RPMI8226 (cell line): Measurements from ENCODE around the gene MN1.

Experiments
- DNase-seq: peaks from one replicate; pipeline ENCODE4 v3.0.0-alpha.2; 2015

Gene MN1

DNA sequence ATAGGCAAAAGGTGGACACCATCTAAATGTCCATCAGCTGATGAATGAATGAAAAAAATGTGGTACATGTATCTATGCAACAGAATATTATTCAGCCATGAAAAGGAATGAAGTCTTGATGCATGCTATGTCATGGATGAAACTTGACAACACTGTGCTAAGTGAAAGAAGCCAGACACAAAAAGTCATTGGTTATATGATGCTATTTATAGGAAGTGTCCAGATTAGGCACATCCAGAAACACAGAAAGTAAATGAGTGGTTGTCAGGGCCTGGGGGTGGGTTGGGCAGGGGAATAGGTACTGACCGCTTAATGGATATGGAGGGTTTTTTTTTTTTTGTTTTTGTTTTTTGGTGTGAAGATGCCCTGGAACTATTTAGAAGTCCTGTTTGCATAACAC is 21.7 kb upstream of the MN1 start:
- no peak for DNase-seq

DNA sequence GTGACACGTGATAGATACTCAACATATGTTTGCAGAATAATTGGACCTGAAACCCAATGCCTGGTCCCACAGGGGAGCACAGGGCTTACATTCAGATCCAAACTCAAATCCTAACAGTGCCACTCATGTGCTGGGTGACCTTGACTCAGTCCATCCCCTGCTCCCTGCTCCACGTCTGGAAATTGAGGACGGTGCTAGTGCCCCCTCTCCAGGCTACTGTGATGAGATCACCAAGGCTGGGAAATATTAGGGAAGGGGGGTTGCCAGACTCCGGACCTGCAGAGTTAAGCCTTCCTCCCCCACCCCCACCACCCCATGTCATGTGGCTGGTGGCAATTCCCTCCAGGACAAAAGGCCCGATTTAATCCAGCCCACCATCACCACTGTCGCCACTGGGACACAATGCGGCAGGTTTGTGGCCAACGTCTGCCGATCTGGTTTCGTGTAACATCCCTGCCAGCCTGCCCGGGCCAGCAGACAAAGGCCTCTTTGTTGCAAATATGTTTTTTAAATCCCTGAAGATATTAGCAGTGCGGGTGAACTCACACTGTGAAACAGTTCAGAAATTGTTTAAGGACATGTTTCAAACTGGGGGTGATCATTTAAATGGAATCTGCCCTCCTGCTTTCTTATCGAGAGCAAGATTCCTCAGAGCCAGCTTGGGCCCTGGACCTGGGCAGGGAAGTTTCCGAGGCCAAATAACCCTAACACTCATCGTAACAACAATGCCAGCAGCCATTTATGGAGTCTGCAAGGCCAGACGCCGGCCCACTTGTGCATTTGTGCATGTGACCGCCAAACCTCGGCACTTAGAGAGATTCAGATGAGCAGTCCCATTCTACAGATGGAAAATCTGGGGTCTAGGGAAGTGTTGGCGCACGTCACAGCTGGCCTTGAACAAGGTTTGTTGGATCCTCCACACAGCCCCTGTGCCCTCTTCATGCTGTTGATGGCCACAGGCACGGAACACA is 19.6 kb upstream of the MN1 start:
- no peak for DNase-seq

DNA sequence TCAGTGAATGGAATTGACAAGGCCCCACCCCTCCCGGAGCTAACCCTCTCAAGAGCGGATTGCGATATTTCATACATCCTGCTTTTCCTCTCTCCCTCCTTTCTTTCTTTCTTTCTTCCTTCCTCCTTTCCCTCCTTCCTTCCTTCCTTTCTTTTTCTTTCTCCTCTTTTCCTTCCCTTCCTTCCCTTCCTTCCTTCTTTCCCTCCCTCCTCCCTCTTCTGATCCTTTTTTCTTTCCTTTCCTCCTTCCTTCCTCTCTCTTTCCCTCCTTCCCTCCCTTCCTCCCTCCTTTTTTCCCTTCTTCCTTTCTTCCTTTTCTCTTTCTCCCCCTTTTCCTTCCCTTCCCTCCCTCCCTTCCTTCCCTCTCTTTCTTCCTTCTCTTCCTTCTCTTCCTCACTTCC is 15.0 kb upstream of the MN1 start:
- no peak for DNase-seq

DNA sequence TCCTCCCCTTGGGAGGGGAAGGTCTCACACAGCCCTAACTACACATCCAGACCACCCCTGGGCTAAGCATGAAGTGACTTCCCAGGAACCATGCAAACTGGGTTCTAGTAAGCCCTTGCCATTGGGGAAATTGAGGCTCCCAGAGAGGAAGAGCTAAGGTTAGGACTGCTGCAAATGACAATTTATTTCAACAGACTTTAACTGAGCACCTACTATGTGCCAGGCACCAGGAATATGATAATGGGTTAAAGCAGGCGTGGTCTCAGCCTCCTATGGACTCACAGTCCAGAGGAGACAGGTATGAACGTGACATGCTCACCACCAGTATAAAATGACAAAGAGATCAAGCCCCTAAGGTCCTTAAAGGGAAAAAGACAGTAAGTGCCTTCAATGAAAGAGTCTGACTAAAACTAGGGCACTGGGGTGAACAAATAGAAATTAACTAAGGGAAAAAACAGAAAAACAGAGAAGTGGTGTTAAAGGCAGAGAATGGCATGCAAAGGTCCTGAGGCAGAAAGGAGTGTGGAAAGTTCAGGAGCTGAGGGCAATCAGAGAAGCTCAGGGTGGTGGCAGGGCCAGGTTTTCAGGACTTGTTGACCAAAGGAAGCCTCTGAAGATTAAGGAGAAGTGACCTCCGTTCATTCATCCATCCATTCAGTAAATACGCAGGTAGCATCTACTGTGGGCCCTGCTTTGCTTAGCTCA is 14.4 kb upstream of the MN1 start:
- DNase-seq: no peak

DNA sequence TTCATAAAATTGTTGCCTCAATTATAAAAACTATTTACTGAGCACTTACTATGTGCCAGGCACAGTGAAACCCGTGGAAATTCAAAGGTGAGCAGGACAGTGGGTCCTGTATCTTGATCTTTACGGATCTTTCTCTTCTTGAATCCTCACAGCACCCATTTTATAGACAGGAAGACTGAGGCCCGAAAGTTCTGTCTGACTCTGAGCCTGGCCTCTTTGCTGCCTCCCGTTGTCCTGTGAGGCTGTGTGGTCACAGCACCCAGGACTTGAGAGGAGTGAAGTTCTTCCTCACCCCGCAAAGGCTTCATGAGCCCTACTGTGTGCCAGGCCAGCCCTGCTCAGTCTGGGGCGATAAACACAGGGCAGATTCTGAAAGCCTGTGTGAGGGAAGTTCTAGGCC is 13.4 kb upstream of the MN1 start:
- DNase-seq: no peak

DNA sequence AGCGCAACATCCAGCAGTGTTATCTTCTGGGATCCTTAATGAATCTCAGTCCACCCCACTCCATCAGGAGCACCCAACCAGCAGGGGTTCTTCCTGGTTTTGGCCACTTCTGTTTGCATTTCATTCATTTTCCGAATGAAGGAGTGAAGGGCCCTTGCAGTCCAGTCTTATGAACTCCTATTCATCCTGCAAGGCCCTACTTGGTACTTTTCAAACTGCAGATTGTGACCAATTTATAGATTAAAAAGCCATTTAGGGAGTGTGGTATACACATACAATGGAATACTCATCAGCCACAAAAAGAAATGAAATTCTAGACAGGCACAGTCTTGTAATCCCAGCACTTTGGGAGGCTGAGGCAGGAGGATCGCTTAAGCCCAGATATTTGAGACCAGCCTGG is 10.2 kb upstream of the MN1 start:
- no peak for DNase-seq

DNA sequence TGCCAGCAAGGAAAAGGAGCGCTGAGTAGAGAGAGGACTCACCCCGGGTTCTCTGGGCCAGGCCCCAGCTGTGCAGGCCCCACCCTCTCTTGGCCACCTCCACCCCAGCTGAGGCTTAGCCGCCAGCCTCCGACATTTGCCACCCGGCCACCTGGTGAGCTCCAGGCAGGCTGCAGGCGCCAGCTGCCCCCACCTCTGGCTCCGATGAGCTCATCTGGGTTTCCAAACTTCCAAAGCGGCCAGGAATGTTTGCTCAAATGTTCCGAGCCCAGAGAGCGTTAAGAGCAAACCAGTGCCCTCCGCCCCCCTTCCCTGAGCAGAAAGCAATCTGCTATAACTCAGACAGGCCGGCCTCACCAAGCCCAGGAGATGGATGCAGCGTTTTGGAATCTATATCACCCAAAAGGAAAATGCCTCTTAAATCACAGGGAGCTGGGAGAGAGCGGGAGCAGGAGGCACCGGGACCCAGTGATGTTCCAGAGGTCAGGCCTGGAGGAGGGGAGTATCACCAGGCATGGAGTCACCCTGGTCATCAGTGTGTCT is 9.1 kb upstream of the MN1 start:
- DNase-seq: no peak

DNA sequence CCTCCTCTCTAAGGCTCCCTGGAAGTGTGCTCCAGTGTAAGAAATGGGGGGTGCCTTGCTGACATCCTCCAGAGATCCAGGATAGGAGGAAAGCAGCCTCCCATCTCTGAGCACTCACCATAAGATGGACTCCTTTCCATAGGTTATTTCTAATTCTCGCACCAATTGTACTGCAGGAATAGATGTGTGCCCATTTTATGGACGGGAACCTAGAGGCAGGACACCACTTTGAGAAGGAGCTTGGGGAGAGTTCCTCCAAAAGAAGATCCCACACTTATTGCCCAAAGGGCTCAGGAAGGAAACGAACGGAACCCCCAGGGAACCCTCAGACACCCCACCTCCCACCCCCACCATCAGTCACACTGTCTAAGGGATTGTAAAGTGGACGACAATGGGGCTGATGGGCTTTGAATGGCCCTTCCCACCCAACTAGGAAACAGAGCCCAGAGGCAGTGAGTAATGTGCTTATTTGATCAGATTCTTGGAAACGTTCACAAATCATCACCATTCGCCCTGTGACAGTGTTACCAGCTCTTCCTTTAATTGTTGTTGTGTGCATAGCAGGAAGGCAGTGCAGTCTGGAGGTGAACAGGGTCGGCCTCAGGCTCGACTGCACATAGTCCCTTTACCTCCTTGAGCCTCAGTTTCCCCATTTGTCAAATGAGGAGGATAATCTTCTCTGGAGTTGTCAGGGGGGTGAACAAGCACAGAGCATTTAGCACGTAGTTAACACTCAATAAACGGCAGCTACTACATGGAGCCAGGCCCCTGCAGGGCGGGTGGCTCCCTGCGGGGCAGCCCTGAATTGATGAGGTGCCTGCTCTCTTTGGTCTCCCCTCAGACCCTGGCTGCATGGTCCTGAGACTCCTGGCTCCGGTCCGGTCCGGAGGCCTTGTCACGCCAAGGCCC is 8.4 kb upstream of the MN1 start:
- no peak for DNase-seq

DNA sequence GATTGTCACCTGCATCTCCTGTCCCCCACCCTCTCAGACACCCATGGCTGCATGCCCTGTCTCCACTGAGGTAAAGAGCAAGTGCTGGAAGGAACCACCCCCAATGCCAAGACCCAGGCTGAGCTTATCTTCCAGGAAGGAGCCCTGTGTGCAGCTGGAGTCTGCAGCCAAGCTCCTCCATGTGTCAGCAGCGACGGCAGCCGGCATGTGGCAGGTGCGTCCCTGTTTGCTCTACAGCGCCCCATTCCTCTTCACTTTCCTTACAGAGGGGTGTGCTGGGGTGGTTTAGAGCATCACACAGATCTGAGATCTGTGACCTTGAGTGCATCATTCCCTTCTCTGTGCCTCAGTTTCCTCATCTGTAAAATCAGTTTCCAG is 7.7 kb upstream of the MN1 start:
- no peak for DNase-seq

DNA sequence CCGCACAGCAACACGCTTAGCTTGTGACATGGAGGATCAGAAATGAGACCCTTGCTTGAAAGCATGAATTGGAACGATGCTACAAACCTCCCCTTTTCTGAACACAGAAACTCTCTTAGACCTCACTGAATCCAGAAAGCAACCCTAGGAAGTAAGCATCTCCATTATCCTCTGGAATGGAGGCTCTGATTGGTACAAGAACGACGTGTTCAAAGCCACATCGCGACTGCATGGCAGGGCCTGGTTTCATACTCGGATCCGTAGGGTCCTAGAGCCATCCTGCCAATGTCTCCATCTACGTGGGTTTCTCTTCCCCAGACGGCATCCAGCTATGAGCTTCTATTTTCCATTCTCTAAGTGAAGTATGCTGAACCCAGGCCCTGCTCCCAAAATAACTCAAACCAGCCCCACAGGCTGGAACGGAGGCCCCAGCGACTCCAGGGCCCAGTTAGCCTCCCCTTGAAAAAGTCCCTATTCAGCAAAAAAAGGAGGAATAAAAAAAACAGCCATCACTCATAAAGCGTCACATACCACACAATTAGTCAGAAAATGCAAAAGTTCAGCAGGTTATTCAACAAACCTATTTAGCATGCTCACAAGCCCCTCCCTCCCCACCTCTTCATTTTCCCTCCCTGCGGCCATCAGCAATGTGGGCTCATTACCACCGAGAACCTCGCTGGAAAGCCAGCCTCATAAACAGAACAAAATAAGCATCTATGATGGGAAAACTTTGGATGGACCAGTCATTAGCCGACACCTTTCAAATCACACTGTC is 7.1 kb upstream of the MN1 start:
- DNase-seq: no peak

DNA sequence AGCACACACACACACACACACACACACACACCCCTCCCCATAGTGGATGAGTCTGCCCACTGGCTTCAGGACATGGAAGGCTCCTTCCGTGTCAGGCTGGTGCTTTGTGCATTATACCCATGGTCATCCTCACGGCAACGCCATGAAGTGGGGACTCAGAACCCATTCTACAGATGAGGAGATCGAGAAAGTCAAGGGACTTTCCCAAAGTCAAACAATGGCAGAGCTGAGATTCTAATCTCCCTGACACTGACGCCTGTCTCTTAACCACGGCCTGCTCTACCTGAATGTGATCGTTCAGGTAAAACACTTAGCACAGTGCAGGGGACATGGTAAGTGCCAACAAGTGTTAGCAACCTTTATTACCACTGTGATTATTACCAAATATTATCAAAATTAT is 4.3 kb upstream of the MN1 start:
- DNase-seq: no peak

DNA sequence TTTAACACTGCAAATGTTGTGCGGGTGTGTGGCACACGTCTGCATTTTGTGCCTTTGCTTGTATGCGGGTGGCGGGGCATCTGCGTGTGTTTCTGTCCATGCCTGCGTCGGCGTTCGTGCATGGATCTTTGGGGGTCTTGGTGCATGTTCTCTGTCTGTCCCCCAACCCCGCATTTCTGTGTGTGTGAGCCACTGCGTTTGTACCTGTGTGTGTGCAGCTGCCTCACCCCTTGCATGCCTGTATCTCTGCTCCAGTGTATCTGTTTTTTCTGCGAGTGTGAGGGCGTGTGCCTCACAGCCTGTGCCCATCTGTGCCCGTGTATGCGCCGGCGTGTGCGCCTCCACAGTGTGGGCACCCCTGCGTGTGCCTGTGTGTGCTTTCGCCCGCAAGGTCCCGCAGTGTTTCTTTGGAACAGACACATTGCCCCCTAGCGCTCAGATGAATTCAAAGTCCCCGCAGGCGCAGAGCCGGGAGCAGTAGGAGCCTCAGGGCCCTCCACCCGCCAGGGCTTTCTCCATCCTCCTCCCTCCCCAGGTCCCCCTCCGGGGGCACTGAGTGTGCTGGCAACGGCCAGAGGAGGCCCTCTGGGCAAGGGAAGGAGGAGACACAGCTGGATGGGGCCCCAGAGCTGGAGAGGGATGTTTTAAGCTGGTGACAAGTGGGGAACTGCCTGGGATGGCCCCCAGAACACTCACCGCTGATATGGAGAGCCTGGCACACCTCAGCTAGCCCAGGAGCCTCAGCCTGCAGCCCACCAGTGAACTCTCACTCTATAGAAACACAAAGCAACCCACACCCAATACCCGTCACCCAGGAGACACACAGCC is 3.1 kb upstream of the MN1 start:
- peak; percentile 60 for DNase-seq

DNA sequence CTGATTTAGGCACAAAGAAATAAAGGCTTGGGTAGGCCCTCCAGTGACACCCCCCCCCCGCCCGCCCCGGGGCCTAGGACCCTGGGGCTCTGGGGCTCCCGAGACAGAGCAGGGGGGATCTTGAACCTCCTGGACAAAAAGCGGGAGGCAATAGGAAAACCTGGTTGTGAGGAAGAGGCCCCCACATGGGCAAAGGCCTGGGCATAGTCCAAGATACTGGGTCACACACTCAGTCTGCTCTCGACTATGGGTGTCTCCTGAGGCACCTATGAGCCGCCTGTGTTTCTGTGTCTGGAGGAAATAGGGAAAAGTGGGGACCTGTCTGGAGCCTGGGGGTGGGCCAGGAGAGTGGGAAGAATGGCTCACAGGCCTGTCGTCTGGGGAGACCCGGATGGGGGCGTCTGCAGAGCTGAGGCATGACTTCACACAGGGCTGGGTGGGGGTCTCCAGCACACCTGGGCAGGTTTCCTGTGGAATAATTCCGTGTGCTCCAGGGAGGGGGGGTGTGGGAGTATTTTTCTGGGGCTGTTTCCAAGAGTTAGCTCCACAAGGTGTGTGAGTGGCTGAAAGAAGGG is 2.4 kb upstream of the MN1 start:
- DNase-seq: no peak

DNA sequence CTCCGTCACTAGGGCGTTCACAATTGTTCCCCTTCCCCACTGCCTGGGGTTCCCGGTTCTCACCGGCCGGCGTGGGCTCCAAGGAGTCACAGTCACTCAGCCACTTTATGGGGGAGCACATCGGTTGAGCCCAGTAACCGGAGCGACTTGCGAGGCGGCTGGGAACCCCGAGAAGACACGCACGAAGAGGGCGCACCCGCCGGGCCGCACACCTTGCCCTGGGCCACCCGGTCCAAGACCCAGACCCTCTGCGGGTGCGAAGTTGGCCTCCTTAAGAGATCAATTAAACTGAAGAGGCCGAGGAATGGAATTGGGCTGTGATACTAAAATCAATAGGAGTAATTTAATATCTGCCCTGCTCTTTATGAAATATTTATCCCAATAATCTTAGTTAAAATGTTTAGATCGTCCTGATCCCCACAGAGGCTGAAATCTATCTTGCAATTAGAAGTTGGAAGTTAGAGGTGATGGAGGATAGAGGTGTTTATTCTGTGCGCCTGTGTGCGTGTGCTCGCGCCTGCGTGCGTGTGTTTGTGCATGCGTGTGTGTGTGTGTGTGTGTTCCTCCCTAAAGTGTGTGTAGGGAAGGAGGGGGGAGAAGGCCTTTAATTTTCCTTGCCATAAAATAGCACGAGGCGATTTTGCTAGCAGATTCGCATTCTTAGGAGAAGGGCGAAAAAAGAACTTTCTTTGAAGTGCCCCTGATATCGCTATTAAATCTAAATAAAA is 954 bp upstream of the MN1 start:
- DNase-seq: no peak

DNA sequence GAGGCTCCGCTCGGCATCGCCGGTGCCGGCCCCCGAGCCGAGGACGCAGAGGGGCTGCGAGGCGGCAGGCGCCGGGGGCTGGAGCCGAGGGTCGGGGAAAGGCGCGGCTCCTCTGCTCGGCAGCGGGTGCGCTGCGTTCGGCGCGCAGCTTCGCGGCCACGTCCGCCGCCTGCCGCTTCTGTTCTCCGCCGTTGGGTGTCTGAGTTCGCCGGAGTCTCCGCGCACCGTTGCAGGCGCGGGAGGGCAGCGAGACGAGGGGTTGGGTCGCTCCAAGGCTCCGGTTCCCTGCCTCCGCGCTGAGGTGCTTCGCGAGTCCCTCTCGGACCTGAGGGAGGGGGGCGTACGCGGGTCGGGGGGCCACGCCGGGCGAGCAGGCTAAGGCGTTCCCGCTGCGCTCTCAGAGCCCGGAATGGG is 347 bp downstream of the MN1 start:
- DNase-seq: no peak

DNA sequence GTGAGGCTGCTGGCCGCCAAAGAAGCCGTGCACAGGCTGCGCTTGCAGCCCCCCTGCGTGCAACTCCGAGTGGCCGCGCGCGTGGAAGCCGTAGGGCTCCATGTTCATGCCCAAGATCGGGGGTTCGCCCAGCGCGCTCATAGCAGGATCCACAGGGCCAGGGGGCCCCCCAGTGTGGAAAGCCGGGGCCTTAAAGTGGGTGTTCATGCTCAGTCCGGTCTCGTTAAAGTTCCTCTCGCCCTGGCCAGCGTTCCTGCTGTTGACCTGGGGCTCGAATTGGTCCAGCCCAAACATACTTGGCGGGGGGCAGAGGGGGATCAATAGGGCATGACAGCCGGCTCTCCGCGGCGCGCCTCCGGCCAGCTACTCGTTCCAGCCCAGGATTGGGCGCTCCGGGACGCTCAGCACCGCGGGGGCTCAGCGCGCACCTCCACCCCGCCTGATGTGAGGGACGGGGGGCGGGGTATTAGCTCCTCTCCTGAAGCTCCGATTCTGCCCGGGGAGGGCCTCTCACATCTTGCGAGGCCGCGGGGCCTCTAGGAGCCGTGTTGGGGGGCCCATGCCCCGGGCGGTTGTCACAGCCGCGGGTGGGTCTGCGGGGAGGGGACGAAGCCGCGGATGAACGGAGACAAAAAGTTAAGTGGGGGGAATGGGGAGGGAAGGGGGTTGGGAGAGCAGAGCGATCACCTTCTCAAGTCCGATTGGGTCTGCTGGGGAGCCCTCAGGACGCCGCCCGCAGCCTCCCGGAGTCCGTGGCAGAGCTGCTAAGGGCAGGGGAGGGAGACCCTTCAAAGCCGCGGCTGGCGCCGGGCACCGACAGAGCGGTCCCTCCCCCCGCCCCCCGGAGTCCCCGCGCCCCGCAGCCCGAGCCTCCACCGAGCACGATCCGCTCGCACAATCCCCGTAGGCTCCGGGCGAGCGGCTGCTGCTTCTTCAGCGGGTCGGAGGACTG is 1.0 kb downstream of the MN1 start:
- DNase-seq: no peak

DNA sequence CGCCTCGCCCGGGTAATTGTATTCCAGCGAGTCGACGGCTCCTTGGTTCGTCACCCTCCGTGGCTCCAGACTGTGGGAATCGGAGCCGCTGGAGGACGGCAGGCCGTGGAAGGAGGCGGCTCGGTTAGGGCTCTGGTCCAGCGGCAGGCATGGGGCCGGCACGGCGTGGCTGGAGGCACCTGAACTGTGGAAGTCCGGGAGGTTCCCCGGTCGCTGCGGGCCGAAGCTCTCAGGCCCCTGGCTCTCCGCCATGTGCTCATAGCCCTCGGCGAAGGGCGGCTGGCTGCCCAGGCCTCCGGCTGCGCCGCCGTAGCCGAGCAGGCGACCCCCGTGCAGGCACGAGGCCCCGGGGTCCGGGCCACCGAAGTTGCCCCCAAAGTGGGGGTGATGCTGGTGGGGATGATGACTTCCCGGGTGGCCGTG is 1.7 kb downstream of the MN1 start:
- DNase-seq: no peak

DNA sequence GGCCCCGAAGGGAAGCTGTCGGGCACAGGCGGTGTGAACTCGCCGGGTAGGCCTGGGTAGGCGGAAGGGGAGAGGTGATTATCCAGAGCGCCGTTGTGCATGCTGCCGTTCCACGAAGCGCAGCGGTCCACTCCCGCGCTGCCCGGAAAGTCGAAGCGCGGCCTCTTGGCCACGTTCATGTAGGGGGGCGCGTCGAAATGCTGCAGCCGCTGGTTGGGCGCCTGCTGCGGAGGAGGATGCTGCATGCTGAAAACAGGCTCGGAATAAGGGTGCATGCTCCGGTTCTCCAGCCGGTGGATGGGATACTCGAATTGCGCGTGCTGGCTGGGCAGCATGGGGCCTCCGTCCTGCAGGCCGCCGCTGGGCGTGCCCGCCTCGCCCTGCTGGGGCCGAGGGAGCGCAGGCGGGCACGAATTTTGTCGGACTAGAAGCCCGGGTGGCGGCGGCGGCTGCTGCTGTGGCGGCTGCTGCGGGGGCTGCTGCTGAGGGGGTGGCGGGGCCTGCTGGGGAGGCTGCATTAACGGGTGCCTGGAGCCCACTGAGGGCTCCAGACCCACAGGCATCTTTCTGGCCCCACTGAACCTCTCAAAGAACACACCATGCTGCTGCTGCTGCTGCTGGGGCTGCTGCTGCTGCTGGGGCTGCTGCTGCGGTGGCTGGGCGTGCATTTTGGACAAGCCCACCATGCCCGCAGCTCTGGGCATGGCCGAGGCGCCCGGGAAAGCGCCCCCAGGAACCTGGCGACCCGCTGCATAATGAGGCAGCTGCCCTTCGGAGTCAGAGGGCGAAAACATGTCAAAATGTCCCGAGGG is 2.3 kb downstream of the MN1 start:
- no peak for DNase-seq
